HEK293 (cell line): ENCODE results near the gene PSMA7.

Experiments used
- CTCF ChIA-PET: fragments of 350-600 bp; formaldehyde crosslinking; extraction: SDS; loops from one replicate; lab custom pipeline; 2021; ENCODE audit warnings: antibody characterized with exemption; lab: Yijun Ruan, JAX
- POLR2A ChIA-PET: fragments of 300-600 bp; formaldehyde crosslinking; extraction: SDS; loops from one replicate; lab custom pipeline; 2020; ENCODE audit warnings: antibody characterized with exemption, inconsistent platforms; lab: Yijun Ruan, JAX
- H3K27ac ChIP-seq: fragments of 200-500 bp; sonication (Bioruptor generic); 2 replicates; pipeline ENCODE4 v1.5.1; 2014; ENCODE audit warnings: low read depth, low read length, control low read depth, inconsistent platforms; ENCODE audit errors: extremely low read depth
- H3K36me3 ChIP-seq, 2 experiments: fragments of 200-500 bp in 1 of 2; sonication (Bioruptor generic) in 1 of 2; 1 replicate in 1 of 2; 2 replicates in 1 of 2; pipeline ENCODE4 v1.5.1; 2014 to 2017; ENCODE audit warnings: inconsistent platforms in 2 of 2, low read length in 2 of 2; ENCODE audit not compliant: control insufficient read depth in 2 of 2, insufficient read depth in 1 of 2
- H3K4me1 ChIP-seq: fragments of 200-500 bp; sonication (Bioruptor generic); 2 replicates; pipeline ENCODE4 v1.5.1; 2014; ENCODE audit warnings: mild to moderate bottlenecking, low read length, inconsistent platforms; ENCODE audit not compliant: control insufficient read depth, insufficient read depth
- H3K4me3 ChIP-seq: 2 replicates; pipeline ENCODE4 v1.5.1; 2011; ENCODE audit warnings: low read depth, mild to moderate bottlenecking, control low read depth, low read length, moderate library complexity
- H3K9me3 ChIP-seq: fragments of 200-500 bp; sonication (Bioruptor generic); 2 replicates; pipeline ENCODE4 v1.5.1; 2014; ENCODE audit warnings: low read depth, low read length, inconsistent platforms; ENCODE audit not compliant: control insufficient read depth, insufficient read depth
- GLIS1 ChIP-seq: fragments of 450-650 bp; formaldehyde crosslinking; IDR thresholded peaks from 2 replicates; pipeline ENCODE4 v1.5.1; 2016; ENCODE audit warnings: missing biosample characterization, missing genetic modification characterization
- HOXA7 ChIP-seq: sonication (generic); formaldehyde crosslinking; IDR thresholded peaks from 2 replicates; pipeline ENCODE4 v1.8.1; 2022; ENCODE audit warnings: missing genetic modification reagents, borderline replicate concordance
- KLF16 ChIP-seq: fragments of 450-650 bp; formaldehyde crosslinking; IDR thresholded peaks from 2 replicates; pipeline ENCODE4 v1.5.1; 2017; ENCODE audit warnings: missing biosample characterization, missing genetic modification characterization
- SALL2 ChIP-seq: fragments of 450-650 bp; formaldehyde crosslinking; IDR thresholded peaks from 2 replicates; pipeline ENCODE4 v1.5.0; 2017; ENCODE audit warnings: missing biosample characterization, mild to moderate bottlenecking, missing genetic modification characterization, borderline replicate concordance
- ZBTB48 ChIP-seq: fragments of 450-650 bp; formaldehyde crosslinking; IDR thresholded peaks from 2 replicates; pipeline ENCODE4 v1.5.1; 2016; ENCODE audit warnings: missing biosample characterization, missing genetic modification characterization
- ZEB2 ChIP-seq: fragments of 450-650 bp; formaldehyde crosslinking; IDR thresholded peaks from 2 replicates; pipeline ENCODE4 v1.5.1; 2016; ENCODE audit warnings: missing biosample characterization, missing genetic modification characterization
- ZFP37 ChIP-seq: fragments of 450-650 bp; formaldehyde crosslinking; IDR thresholded peaks from 2 replicates; pipeline ENCODE4 v1.5.1; 2016; ENCODE audit warnings: missing biosample characterization, missing genetic modification characterization
- ZFP41 ChIP-seq: fragments of 450-650 bp; formaldehyde crosslinking; IDR thresholded peaks from 2 replicates; pipeline ENCODE4 v1.5.1; 2016; ENCODE audit warnings: missing biosample characterization, missing genetic modification characterization, borderline replicate concordance
- ZNF23 ChIP-seq: fragments of 450-650 bp; formaldehyde crosslinking; IDR thresholded peaks from 2 replicates; pipeline ENCODE4 v1.5.1; 2016; ENCODE audit warnings: missing biosample characterization, missing genetic modification characterization, borderline replicate concordance
- ZNF335 ChIP-seq: fragments of 450-650 bp; formaldehyde crosslinking; conservative IDR thresholded peaks from 2 replicates; pipeline ENCODE4 v1.5.1; 2016; ENCODE audit warnings: missing biosample characterization, missing genetic modification characterization
- ZNF37A ChIP-seq: fragments of 450-650 bp; IDR thresholded peaks from 2 replicates; pipeline ENCODE4 v1.5.1; 2018; ENCODE audit warnings: missing biosample characterization, missing genetic modification characterization
- ZNF391 ChIP-seq: fragments of 450-650 bp; formaldehyde crosslinking; IDR thresholded peaks from 2 replicates; pipeline ENCODE4 v1.5.1; 2016; ENCODE audit warnings: low read depth, missing biosample characterization, missing genetic modification characterization, borderline replicate concordance
- ZNF473 ChIP-seq: fragments of 450-650 bp; formaldehyde crosslinking; IDR thresholded peaks from 2 replicates; pipeline ENCODE4 v1.5.1; 2017; ENCODE audit warnings: missing biosample characterization, missing genetic modification characterization
- ZNF621 ChIP-seq: fragments of 450-650 bp; formaldehyde crosslinking; IDR thresholded peaks from 2 replicates; pipeline ENCODE4 v1.5.1; 2017; ENCODE audit warnings: missing biosample characterization, missing genetic modification characterization
- ZNF624 ChIP-seq: fragments of 450-650 bp; formaldehyde crosslinking; IDR thresholded peaks from 2 replicates; pipeline ENCODE4 v1.5.1; 2017; ENCODE audit warnings: missing biosample characterization, missing genetic modification characterization
- ZNF701 ChIP-seq: fragments of 450-650 bp; formaldehyde crosslinking; IDR thresholded peaks from 2 replicates; pipeline ENCODE4 v1.5.1; 2016; ENCODE audit warnings: missing biosample characterization, missing genetic modification characterization
- ZNF707 ChIP-seq: fragments of 450-650 bp; formaldehyde crosslinking; IDR thresholded peaks from 2 replicates; pipeline ENCODE4 v1.5.1; 2016; ENCODE audit warnings: missing biosample characterization, missing genetic modification characterization
- ZNF768 ChIP-seq: fragments of 450-650 bp; formaldehyde crosslinking; IDR thresholded peaks from 2 replicates; pipeline ENCODE4 v1.5.1; 2018; ENCODE audit warnings: missing biosample characterization, mild to moderate bottlenecking, missing genetic modification characterization
- ZNF792 ChIP-seq: fragments of 450-650 bp; formaldehyde crosslinking; IDR thresholded peaks from 2 replicates; pipeline ENCODE4 v1.5.1; 2016; ENCODE audit warnings: missing biosample characterization, missing genetic modification characterization
- ZXDB ChIP-seq: fragments of 450-650 bp; formaldehyde crosslinking; IDR thresholded peaks from 2 replicates; pipeline ENCODE4 v1.5.1; 2016; ENCODE audit warnings: missing biosample characterization, missing genetic modification characterization
- TF ChIP-seq, protein P1 (sequence below): fragments of 450-650 bp; formaldehyde crosslinking; IDR thresholded peaks from 2 replicates; pipeline ENCODE4 v1.5.1; 2017; ENCODE audit warnings: missing biosample characterization, missing genetic modification characterization
- TF ChIP-seq, protein P2 (sequence below): fragments of 450-650 bp; formaldehyde crosslinking; IDR thresholded peaks from 2 replicates; pipeline ENCODE4 v1.5.1; 2017; ENCODE audit warnings: missing biosample characterization, missing genetic modification characterization
- TF ChIP-seq, protein P3 (sequence below): fragments of 450-650 bp; formaldehyde crosslinking; conservative IDR thresholded peaks from 2 replicates; pipeline ENCODE4 v1.5.1; 2016; ENCODE audit warnings: low read depth, missing biosample characterization, missing genetic modification characterization
- TF ChIP-seq, protein P4 (sequence below): fragments of 450-650 bp; formaldehyde crosslinking; IDR thresholded peaks from 2 replicates; pipeline ENCODE4 v1.5.1; 2016; ENCODE audit warnings: missing biosample characterization, missing genetic modification characterization

Gene PSMA7

DNA sequence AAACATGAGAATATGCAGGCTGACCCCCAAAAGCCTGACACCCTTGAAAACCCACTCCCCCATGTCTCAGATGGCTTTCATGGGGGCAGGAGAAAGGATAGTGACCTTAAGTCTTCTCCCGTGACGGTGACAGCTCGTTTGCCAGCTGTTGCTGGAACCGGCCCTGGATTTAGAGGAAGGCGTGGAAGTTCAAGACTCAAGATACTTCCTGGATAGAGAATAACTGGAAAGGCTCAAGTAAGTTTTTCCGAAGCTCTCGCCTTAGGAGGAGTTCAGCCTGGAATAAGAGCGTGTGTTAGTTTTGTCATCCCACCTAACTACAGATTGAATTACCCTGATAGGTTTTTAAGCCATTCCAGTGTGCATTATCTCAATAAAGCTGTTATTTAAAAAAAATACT lies 28.1 kb upstream of the PSMA7 start:
- Histone ChIP-seq H3K36me3 (peaks cover 0 to 47% of the 10 kb centered on the region in 2 experiments; a peak in 2 of 3 replicates), H3K4me1 (no peaks in the 10 kb centered on the region), H3K27ac (no peak overlapping the region), H3K4me3 (no peak overlapping the region), H3K9me3 (no peaks in the 10 kb centered on the region)
- TF ChIP-seq SALL2 (tag by site-specific recombination) (no peak), ZNF792 (tag by site-specific recombination) (no peak)
- CTCF ChIA-PET: interaction anchor here (0.6 to 2.2 kb wide), 3 partner anchors 15 to 133 kb away, joined by 3 to 8 read pairs (median 3); no protein-coding TSS in a partner anchor
- POLR2A ChIA-PET: no interaction called here

DNA sequence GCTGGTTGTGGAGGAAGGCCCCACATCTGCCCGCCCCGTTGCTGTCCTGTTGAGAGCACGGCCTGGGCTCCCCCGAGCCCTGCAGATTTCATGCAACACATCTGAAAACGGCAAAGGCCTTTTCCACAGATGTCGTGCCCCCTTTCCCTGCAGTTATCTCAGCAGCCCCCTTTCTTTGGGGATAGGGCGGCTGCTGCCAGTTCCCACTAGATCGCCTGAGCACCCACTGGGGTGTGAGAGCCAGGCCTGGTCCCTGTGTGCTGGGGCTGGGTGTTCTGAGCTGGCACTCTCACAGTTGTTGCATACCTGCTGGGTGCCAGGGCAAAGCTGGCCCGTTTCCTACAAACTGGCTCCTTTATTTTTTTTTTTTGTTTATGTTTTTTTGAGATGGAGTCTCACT lies 27.3 kb upstream of the PSMA7 start:
- no peaks in the 10 kb centered on the region for H3K4me1 ChIP-seq
- no peaks in the 10 kb centered on the region for H3K9me3 ChIP-seq
- TF ChIP-seq, protein P1, sequence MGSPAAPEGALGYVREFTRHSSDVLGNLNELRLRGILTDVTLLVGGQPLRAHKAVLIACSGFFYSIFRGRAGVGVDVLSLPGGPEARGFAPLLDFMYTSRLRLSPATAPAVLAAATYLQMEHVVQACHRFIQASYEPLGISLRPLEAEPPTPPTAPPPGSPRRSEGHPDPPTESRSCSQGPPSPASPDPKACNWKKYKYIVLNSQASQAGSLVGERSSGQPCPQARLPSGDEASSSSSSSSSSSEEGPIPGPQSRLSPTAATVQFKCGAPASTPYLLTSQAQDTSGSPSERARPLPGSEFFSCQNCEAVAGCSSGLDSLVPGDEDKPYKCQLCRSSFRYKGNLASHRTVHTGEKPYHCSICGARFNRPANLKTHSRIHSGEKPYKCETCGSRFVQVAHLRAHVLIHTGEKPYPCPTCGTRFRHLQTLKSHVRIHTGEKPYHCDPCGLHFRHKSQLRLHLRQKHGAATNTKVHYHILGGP (tag by site-specific recombination): no peak
- TF ChIP-seq ZNF624 (tag by site-specific recombination) (no peak), ZFP37 (tag by site-specific recombination) (no peak), GLIS1 (no peak), ZNF768 (tag by site-specific recombination) (no peak), HOXA7 (CRISPR knock-in tag) (no peak), ZNF707 (tag by site-specific recombination) (no peak), ZNF701 (tag by site-specific recombination) (no peak), ZNF23 (no peak)
- TF ChIP-seq, protein P2, sequence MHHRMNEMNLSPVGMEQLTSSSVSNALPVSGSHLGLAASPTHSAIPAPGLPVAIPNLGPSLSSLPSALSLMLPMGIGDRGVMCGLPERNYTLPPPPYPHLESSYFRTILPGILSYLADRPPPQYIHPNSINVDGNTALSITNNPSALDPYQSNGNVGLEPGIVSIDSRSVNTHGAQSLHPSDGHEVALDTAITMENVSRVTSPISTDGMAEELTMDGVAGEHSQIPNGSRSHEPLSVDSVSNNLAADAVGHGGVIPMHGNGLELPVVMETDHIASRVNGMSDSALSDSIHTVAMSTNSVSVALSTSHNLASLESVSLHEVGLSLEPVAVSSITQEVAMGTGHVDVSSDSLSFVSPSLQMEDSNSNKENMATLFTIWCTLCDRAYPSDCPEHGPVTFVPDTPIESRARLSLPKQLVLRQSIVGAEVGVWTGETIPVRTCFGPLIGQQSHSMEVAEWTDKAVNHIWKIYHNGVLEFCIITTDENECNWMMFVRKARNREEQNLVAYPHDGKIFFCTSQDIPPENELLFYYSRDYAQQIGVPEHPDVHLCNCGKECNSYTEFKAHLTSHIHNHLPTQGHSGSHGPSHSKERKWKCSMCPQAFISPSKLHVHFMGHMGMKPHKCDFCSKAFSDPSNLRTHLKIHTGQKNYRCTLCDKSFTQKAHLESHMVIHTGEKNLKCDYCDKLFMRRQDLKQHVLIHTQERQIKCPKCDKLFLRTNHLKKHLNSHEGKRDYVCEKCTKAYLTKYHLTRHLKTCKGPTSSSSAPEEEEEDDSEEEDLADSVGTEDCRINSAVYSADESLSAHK (tag by site-specific recombination): no peak
- TF ChIP-seq, protein P3, sequence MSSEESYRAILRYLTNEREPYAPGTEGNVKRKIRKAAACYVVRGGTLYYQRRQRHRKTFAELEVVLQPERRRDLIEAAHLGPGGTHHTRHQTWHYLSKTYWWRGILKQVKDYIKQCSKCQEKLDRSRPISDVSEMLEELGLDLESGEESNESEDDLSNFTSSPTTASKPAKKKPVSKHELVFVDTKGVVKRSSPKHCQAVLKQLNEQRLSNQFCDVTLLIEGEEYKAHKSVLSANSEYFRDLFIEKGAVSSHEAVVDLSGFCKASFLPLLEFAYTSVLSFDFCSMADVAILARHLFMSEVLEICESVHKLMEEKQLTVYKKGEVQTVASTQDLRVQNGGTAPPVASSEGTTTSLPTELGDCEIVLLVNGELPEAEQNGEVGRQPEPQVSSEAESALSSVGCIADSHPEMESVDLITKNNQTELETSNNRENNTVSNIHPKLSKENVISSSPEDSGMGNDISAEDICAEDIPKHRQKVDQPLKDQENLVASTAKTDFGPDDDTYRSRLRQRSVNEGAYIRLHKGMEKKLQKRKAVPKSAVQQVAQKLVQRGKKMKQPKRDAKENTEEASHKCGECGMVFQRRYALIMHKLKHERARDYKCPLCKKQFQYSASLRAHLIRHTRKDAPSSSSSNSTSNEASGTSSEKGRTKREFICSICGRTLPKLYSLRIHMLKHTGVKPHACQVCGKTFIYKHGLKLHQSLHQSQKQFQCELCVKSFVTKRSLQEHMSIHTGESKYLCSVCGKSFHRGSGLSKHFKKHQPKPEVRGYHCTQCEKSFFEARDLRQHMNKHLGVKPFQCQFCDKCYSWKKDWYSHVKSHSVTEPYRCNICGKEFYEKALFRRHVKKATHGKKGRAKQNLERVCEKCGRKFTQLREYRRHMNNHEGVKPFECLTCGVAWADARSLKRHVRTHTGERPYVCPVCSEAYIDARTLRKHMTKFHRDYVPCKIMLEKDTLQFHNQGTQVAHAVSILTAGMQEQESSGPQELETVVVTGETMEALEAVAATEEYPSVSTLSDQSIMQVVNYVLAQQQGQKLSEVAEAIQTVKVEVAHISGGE (tag by site-specific recombination): no peak
- ChIA-PET POLR2A (no interaction called here), CTCF (interaction anchor here (2.2 kb wide), 1 partner anchor 14 kb away, joined by 8 read pairs; no protein-coding TSS in a partner anchor)
- no peak overlapping the region for H3K4me3 ChIP-seq
- peaks cover 0 to 46% of the 10 kb centered on the region in 2 experiments; a peak in 2 of 3 replicates for H3K36me3 ChIP-seq
- H3K27ac ChIP-seq: no peak overlapping the region

DNA sequence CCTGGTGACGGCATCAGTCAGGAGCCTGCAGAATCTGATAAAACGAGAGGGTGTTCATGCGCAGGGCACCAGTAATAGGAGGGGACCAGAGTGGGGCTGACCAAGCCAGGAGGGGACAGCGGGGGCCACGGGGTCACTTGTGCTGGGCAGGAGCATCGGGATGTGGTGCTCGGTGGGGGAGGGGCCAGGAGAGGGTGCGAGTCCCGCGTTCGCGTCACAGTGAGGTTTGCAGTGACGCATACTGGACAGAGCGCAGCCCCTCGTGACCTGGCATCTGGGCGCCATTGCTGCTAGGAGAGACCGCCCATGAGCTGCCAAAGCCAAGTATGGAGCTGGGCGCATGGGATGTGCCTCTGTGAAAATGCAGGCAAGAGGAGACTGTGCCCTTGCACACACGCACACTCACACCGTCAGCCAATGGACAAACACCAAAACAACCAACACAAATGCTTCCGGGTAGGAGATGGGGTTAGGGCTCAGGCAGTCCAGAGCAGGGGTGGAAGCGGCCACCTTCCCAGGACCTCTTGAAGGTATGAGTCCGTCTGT lies 25.8 kb upstream of the PSMA7 start:
- ChIA-PET POLR2A (no interaction called here), CTCF (no interaction called here)
- Histone ChIP-seq H3K36me3 (peaks cover 0 to 51% of the 10 kb centered on the region in 2 experiments; a peak in 2 of 3 replicates), H3K27ac (no peak overlapping the region), H3K4me1 (no peaks in the 10 kb centered on the region), H3K4me3 (no peak overlapping the region), H3K9me3 (no peaks in the 10 kb centered on the region)
- no peak for TF ChIP-seq ZNF621 (tag by site-specific recombination)
- TF ChIP-seq ZXDB (tag by site-specific recombination): no peak
- TF ChIP-seq ZNF391 (tag by site-specific recombination): no peak
- TF ChIP-seq KLF16 (tag by site-specific recombination): no peak
- no peak for TF ChIP-seq ZFP41
- TF ChIP-seq ZNF473 (tag by site-specific recombination): no peak
- TF ChIP-seq, protein P4, sequence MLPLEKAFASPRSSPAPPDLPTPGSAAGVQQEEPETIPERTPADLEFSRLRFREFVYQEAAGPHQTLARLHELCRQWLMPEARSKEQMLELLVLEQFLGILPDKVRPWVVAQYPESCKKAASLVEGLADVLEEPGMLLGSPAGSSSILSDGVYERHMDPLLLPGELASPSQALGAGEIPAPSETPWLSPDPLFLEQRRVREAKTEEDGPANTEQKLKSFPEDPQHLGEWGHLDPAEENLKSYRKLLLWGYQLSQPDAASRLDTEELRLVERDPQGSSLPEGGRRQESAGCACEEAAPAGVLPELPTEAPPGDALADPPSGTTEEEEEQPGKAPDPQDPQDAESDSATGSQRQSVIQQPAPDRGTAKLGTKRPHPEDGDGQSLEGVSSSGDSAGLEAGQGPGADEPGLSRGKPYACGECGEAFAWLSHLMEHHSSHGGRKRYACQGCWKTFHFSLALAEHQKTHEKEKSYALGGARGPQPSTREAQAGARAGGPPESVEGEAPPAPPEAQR (tag by site-specific recombination): no peak
- no peak for TF ChIP-seq ZNF37A (tag by site-specific recombination)
- no peak for TF ChIP-seq ZEB2 (tag by site-specific recombination)
- no peak for TF ChIP-seq ZBTB48
- no peak for TF ChIP-seq ZNF335
